WTC11 (cell line): ENCODE results near the gene USP22. TPM values are rescaled to one million over a fixed set of nuclear protein-coding genes. Genes with fewer than 3 reads are reported as not detected.

Source experiments
- ATAC-seq: fragments of 200-7000 bp; cut with Tn5 transposase; 2 replicates; pipeline ENCODE4 v1.10.0; 2021; ENCODE audit warnings: mild to moderate bottlenecking, moderate library complexity
- CTCF ChIA-PET: fragments of 300-600 bp; sonication (Branson Sonifier 250); formaldehyde crosslinking; loops from one replicate; lab custom pipeline; 2021; ENCODE audit warnings: antibody characterized with exemption; lab: Charles Lee
- POLR2A ChIA-PET: fragments of 350-600 bp; sonication (Branson Sonifier 250); formaldehyde crosslinking; loops from one replicate; lab custom pipeline; 2021; ENCODE audit warnings: antibody characterized with exemption; lab: Charles Lee
- DNase-seq: peaks from one replicate; pipeline ENCODE4 v3.0.0; 2021; ENCODE audit warnings: low spot score
- H3K27ac Mint-ChIP-seq: 2 replicates; pipeline ENCODE4 v1.8.0; 2021; ENCODE audit warnings: mixed read lengths
- H3K27me3 Mint-ChIP-seq: 2 replicates; pipeline ENCODE4 v1.8.0; 2021; ENCODE audit warnings: low read depth, mild to moderate bottlenecking, moderate library complexity, mixed read lengths
- H3K36me3 Mint-ChIP-seq: 2 replicates; pipeline ENCODE4 v1.8.0; 2021; ENCODE audit warnings: mixed read lengths
- H3K4me1 Mint-ChIP-seq: 2 replicates; pipeline ENCODE4 v1.8.0; 2022; ENCODE audit warnings: mixed read lengths
- H3K4me3 Mint-ChIP-seq: 2 replicates; pipeline ENCODE4 v1.8.0; 2021; ENCODE audit warnings: mild to moderate bottlenecking, moderate library complexity, mixed read lengths
- H3K9me3 Mint-ChIP-seq: 2 replicates; pipeline ENCODE4 v1.8.0; 2021; ENCODE audit warnings: mixed read lengths
- ELF4 ChIP-seq: sonication (generic); formaldehyde crosslinking; IDR thresholded peaks from 2 replicates; pipeline ENCODE4 v1.8.1; 2022; ENCODE audit warnings: low read depth, mild to moderate bottlenecking, moderate library complexity, missing genetic modification reagents
- ETV6 ChIP-seq: sonication (generic); formaldehyde crosslinking; IDR thresholded peaks from 2 replicates; pipeline ENCODE4 v1.8.1; 2022; ENCODE audit warnings: mild to moderate bottlenecking, missing genetic modification reagents
- GTF2I ChIP-seq: fragments of 250-450 bp; sonication (Bioruptor Pico); conservative IDR thresholded peaks from 2 replicates; pipeline ENCODE4 v1.4.0; 2021; ENCODE audit warnings: mild to moderate bottlenecking
- KAT7 ChIP-seq: sonication (generic); formaldehyde crosslinking; IDR thresholded peaks from 2 replicates; pipeline ENCODE4 v1.8.1; 2023; ENCODE audit warnings: missing genetic modification reagents, mild to moderate bottlenecking, borderline replicate concordance
- NR3C1 ChIP-seq: sonication (generic); formaldehyde crosslinking; conservative IDR thresholded peaks from 2 replicates; pipeline ENCODE4 v1.8.1; 2023; ENCODE audit warnings: low read depth, mild to moderate bottlenecking, missing genetic modification reagents
- TCF7 ChIP-seq: sonication (generic); formaldehyde crosslinking; IDR thresholded peaks from 2 replicates; pipeline ENCODE4 v1.8.0; 2022; ENCODE audit warnings: mild to moderate bottlenecking, low read depth, missing genetic modification reagents, moderate library complexity
- TEAD1 ChIP-seq: sonication (generic); formaldehyde crosslinking; IDR thresholded peaks from 2 replicates; pipeline ENCODE4 v1.8.0; 2022; ENCODE audit warnings: mild to moderate bottlenecking, missing genetic modification reagents
- ZNF138 ChIP-seq: sonication (generic); formaldehyde crosslinking; conservative IDR thresholded peaks from 2 replicates; pipeline ENCODE4 v1.8.1; 2022; ENCODE audit warnings: mild to moderate bottlenecking, moderate library complexity, missing genetic modification reagents
- total RNA-seq: library from RNA; stranded (reverse); gene quantifications from 3 replicates; pipeline ENCODE4 v1.2.3, GENCODE V29; 2021
- TF ChIP-seq, protein P1 (sequence below): fragments of 250-450 bp; sonication (Bioruptor Pico); IDR thresholded peaks from 2 replicates; pipeline ENCODE4 v1.9.0; 2021; ENCODE audit warnings: mild to moderate bottlenecking
- TF ChIP-seq, protein P2 (sequence below): fragments of 250-450 bp; sonication (Bioruptor Pico); conservative IDR thresholded peaks from 2 replicates; pipeline ENCODE4 v1.9.0; 2021; ENCODE audit warnings: mild to moderate bottlenecking
- TF ChIP-seq, protein P3 (sequence below): fragments of 200-600 bp; IDR thresholded peaks from 2 replicates; pipeline ENCODE4 v1.8.0; 2022; ENCODE audit warnings: antibody characterized with exemption
- TF ChIP-seq, protein P4 (sequence below): sonication (generic); formaldehyde crosslinking; IDR thresholded peaks from 2 replicates; pipeline ENCODE4 v1.8.0; 2022; ENCODE audit warnings: mild to moderate bottlenecking, missing genetic modification reagents
- TF ChIP-seq, protein P5 (sequence below): fragments of 250-450 bp; sonication (Bioruptor Pico); IDR thresholded peaks from 2 replicates; pipeline ENCODE4 v1.9.0; 2021; ENCODE audit warnings: mild to moderate bottlenecking, borderline replicate concordance
- TF ChIP-seq, protein P6 (sequence below): sonication (generic); formaldehyde crosslinking; IDR thresholded peaks from 2 replicates; pipeline ENCODE4 v1.8.1; 2022; ENCODE audit warnings: missing genetic modification reagents, borderline replicate concordance
- TF ChIP-seq, protein P7 (sequence below): fragments of 250-450 bp; sonication (Bioruptor Pico); IDR thresholded peaks from 2 replicates; pipeline ENCODE4 v1.9.0; 2021; ENCODE audit warnings: moderate library complexity, mild to moderate bottlenecking, inconsistent platforms, borderline replicate concordance

USP22 gene
- total RNA-seq, 1 experiment from 2014 or later, result 289 TPM

DNA sequence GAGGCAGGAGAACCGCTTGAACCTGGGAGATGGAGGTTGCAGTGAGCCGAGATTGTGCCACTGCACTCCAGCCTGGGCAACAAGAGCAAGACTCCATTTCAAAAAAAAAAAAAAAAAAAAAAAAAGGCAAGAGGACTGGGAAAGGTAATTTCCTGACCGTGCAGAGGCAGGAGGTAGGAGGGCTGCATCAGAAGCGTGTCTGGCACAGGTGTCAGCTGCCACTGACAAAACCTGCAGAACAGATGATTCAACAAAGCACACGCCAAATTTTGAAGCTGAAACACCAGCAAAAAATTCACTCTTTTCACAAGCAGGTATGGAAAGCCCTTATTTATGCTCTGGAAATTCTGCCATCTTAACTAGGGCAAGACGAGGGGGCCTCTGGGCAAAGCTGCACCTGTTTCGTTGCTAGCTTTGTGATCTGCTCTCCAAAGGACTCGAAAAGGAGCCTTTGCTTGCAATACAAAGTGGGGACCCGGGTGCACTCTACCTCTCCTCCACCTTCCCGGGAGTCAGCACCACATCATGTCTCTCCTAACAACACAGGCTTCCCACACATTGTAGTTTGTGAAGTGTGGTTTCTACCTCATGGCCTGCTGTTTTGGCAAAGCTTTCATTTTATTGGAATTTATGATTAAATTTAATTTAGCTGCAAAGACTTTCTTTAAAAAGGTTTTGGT, 33.7 kb downstream of the USP22 start (continued):
- TF ChIP-seq, protein P1, sequence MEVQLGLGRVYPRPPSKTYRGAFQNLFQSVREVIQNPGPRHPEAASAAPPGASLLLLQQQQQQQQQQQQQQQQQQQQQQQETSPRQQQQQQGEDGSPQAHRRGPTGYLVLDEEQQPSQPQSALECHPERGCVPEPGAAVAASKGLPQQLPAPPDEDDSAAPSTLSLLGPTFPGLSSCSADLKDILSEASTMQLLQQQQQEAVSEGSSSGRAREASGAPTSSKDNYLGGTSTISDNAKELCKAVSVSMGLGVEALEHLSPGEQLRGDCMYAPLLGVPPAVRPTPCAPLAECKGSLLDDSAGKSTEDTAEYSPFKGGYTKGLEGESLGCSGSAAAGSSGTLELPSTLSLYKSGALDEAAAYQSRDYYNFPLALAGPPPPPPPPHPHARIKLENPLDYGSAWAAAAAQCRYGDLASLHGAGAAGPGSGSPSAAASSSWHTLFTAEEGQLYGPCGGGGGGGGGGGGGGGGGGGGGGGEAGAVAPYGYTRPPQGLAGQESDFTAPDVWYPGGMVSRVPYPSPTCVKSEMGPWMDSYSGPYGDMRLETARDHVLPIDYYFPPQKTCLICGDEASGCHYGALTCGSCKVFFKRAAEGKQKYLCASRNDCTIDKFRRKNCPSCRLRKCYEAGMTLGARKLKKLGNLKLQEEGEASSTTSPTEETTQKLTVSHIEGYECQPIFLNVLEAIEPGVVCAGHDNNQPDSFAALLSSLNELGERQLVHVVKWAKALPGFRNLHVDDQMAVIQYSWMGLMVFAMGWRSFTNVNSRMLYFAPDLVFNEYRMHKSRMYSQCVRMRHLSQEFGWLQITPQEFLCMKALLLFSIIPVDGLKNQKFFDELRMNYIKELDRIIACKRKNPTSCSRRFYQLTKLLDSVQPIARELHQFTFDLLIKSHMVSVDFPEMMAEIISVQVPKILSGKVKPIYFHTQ (CRISPR knock-in tag), result no peak
- TF ChIP-seq ELF4, result no peak
- TF ChIP-seq KAT7 (CRISPR knock-in tag), result no peak

DNA sequence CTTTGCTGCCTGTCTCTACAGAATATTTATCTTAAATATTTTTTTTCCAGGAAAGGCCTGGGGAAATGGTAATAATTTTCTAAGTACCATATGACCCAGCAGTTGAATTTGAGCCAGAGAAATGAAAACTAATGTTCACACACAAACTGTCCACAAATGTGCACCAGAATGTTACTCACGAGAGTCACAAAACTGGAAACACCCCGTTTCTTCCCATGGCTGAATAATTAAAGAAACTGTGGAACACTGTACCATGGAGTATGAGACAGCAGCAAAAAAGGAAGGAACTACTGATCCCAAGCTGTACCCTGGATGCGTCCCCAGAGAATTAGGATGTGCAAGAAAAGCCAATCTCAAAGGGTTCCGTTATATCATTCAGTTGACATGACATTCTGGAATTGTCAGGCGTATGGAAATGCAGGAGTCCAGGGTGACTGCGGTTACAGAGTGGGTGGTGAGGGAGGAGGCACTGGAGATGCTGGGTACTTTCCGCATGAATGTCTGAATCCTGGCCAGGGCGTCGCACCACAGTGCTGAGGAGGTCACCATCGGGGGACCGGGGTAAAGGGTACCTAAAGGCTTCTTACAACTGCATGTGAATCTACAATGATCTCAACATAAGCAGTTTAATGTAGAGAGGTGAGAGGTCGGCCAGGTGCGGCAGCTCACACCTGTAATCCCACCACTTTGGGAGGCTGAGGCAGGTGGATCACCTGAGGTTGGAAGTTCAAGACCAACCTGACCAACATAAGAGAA, 34.5 kb downstream of the USP22 start:
- 0 out of 2 replicates have a peak overlapping the region, but pooled peaks have one; percentile 23 for H3K27ac Mint-ChIP-seq
- POLR2A ChIA-PET, result no interaction called here
- no peak overlapping the region for H3K4me3 Mint-ChIP-seq
- no peak for DNase-seq
- CTCF ChIA-PET, result no interaction called here
- no peak for ATAC-seq
- TF ChIP-seq ZNF138 (CRISPR knock-in tag) (no peak), GTF2I (CRISPR knock-in tag) (no peak), NR3C1 (no peak), TEAD1 (CRISPR knock-in tag) (no peak), ELF4 (no peak), ETV6 (CRISPR knock-in tag) (no peak), TCF7 (CRISPR knock-in tag) (no peak)
- TF ChIP-seq, protein P2, sequence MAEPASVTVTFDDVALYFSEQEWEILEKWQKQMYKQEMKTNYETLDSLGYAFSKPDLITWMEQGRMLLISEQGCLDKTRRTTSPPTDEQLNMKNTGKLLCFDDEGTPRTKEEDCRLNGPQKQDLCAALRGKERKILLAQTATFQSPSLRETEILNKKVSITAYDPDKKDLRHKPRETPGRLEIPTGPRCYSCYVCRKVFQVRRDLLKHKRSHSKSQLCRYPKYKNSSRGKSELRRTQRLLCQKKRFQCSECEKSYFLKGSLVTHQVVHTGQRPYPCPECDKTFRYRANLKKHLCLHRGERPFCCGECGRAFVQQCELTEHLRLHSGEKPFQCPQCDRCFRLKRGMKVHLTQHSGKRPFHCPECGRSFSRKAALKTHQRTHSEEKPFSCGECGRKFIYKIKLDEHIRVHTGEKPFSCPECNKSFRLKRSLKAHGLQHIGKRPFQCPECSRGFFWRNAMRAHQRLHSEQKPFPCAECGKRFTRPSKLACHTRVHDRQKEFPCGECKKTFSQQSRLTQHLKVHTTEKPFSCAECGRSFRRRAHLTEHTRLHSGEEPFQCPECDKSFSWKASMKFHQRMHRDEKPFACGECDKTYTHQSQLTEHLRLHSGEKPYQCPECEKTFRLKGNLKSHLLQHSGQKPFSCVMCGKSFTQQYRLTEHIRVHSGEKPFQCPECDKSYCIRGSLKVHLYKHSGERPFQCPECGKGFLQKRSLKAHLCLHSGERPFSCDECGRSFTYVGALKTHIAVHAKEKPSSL (CRISPR knock-in tag), result no peak
- TF ChIP-seq, protein P3, sequence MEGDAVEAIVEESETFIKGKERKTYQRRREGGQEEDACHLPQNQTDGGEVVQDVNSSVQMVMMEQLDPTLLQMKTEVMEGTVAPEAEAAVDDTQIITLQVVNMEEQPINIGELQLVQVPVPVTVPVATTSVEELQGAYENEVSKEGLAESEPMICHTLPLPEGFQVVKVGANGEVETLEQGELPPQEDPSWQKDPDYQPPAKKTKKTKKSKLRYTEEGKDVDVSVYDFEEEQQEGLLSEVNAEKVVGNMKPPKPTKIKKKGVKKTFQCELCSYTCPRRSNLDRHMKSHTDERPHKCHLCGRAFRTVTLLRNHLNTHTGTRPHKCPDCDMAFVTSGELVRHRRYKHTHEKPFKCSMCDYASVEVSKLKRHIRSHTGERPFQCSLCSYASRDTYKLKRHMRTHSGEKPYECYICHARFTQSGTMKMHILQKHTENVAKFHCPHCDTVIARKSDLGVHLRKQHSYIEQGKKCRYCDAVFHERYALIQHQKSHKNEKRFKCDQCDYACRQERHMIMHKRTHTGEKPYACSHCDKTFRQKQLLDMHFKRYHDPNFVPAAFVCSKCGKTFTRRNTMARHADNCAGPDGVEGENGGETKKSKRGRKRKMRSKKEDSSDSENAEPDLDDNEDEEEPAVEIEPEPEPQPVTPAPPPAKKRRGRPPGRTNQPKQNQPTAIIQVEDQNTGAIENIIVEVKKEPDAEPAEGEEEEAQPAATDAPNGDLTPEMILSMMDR, result no peak
- TF ChIP-seq, protein P4, sequence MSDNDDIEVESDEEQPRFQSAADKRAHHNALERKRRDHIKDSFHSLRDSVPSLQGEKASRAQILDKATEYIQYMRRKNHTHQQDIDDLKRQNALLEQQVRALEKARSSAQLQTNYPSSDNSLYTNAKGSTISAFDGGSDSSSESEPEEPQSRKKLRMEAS (CRISPR knock-in tag), result no peak
- TF ChIP-seq, protein P5, sequence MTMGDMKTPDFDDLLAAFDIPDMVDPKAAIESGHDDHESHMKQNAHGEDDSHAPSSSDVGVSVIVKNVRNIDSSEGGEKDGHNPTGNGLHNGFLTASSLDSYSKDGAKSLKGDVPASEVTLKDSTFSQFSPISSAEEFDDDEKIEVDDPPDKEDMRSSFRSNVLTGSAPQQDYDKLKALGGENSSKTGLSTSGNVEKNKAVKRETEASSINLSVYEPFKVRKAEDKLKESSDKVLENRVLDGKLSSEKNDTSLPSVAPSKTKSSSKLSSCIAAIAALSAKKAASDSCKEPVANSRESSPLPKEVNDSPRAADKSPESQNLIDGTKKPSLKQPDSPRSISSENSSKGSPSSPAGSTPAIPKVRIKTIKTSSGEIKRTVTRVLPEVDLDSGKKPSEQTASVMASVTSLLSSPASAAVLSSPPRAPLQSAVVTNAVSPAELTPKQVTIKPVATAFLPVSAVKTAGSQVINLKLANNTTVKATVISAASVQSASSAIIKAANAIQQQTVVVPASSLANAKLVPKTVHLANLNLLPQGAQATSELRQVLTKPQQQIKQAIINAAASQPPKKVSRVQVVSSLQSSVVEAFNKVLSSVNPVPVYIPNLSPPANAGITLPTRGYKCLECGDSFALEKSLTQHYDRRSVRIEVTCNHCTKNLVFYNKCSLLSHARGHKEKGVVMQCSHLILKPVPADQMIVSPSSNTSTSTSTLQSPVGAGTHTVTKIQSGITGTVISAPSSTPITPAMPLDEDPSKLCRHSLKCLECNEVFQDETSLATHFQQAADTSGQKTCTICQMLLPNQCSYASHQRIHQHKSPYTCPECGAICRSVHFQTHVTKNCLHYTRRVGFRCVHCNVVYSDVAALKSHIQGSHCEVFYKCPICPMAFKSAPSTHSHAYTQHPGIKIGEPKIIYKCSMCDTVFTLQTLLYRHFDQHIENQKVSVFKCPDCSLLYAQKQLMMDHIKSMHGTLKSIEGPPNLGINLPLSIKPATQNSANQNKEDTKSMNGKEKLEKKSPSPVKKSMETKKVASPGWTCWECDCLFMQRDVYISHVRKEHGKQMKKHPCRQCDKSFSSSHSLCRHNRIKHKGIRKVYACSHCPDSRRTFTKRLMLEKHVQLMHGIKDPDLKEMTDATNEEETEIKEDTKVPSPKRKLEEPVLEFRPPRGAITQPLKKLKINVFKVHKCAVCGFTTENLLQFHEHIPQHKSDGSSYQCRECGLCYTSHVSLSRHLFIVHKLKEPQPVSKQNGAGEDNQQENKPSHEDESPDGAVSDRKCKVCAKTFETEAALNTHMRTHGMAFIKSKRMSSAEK (CRISPR knock-in tag), result no peak
- TF ChIP-seq, protein P6, sequence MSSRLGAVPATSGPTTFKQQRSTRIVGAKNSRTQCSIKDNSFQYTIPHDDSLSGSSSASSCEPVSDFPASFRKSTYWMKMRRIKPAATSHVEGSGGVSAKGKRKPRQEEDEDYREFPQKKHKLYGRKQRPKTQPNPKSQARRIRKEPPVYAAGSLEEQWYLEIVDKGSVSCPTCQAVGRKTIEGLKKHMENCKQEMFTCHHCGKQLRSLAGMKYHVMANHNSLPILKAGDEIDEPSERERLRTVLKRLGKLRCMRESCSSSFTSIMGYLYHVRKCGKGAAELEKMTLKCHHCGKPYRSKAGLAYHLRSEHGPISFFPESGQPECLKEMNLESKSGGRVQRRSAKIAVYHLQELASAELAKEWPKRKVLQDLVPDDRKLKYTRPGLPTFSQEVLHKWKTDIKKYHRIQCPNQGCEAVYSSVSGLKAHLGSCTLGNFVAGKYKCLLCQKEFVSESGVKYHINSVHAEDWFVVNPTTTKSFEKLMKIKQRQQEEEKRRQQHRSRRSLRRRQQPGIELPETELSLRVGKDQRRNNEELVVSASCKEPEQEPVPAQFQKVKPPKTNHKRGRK (CRISPR knock-in tag), result no peak
- TF ChIP-seq, protein P7, sequence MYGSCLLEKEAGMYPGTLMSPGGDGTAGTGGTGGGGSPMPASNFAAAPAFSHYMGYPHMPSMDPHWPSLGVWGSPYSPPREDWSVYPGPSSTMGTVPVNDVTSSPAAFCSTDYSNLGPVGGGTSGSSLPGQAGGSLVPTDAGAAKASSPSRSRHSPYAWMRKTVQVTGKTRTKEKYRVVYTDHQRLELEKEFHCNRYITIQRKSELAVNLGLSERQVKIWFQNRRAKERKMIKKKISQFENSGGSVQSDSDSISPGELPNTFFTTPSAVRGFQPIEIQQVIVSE (CRISPR knock-in tag), result no peak
- no peaks in the 10 kb centered on the region for H3K27me3 Mint-ChIP-seq
- H3K9me3 Mint-ChIP-seq, result no peaks in the 10 kb centered on the region
- no peaks in the 10 kb centered on the region for H3K4me1 Mint-ChIP-seq
- H3K36me3 Mint-ChIP-seq, result peaks cover 94% of the 10 kb centered on the region
